ENCODE data around the gene IKZF2. TPM values are rescaled to one million over a fixed set of nuclear protein-coding genes. Genes with fewer than 3 reads are reported as not detected.

IKZF2 gene
- total RNA-seq, 4 donors from 2014 or later: 12.1 to 24.7 (median 19.0) TPM

DNA sequence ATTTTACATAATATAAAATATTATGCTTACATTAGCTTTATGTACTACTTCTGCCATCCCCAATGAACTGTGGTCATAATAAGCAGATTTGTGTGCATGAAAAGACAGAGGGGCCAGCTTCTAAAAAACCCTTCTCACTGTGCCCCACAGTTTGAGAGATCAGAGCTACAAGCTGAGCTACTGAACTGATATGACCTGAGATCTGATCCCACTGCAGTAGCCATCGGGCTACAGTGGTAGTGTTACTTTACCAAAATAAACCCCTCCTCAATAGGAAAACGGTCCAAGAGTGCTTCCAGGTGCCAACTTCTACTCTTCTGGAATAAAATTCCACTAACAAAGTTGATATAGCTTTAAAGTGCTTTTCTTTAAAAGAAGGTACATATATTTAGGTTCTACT, 43.1 kb downstream of the IKZF2 start:
- no peak overlapping the region for H3K4me3 ChIP-seq
- no peak overlapping the region for H3K27ac ChIP-seq
- no peak for TF ChIP-seq POLR2A (IDR thresholded peaks at IDR 0.05)
- TF ChIP-seq, protein P1, sequence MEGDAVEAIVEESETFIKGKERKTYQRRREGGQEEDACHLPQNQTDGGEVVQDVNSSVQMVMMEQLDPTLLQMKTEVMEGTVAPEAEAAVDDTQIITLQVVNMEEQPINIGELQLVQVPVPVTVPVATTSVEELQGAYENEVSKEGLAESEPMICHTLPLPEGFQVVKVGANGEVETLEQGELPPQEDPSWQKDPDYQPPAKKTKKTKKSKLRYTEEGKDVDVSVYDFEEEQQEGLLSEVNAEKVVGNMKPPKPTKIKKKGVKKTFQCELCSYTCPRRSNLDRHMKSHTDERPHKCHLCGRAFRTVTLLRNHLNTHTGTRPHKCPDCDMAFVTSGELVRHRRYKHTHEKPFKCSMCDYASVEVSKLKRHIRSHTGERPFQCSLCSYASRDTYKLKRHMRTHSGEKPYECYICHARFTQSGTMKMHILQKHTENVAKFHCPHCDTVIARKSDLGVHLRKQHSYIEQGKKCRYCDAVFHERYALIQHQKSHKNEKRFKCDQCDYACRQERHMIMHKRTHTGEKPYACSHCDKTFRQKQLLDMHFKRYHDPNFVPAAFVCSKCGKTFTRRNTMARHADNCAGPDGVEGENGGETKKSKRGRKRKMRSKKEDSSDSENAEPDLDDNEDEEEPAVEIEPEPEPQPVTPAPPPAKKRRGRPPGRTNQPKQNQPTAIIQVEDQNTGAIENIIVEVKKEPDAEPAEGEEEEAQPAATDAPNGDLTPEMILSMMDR (IDR thresholded peaks at IDR 0.05): no peak
- TF ChIP-seq EP300 (IDR thresholded peaks at IDR 0.05): no peak
- peaks cover 0 to 8% (median 0%) of the 10 kb centered on the region in 4 donors for H3K4me1 ChIP-seq
- H3K9me3 ChIP-seq: no peaks in the 10 kb centered on the region
- WGBS, 2 donors: 82 to 83% methylated on average over 2 of the region's 2 CpGs
- no peaks in the 10 kb centered on the region for H3K36me3 ChIP-seq
- no peaks in the 10 kb centered on the region for H3K27me3 ChIP-seq
- no peak for DNase-seq (ENCODE audit: low spot score in 2 of 2)

DNA sequence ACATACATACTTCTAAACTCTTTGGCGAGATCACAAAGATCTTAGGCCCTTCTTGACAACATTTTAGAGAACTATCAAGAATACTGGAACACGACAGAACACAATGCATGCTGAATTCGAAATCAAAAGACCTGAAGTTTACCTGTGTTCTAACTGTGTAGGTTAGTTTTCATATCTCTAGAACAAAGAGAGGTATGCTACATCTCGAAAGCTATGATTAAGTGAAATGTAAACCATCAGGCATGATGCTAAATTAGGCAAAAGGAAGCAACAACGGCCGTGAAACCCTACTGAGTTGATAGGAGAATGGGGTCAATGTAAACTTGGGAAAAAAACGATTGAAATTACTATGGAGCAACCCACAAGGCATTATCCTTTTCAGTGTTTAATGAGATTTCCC, 43.7 kb downstream of the IKZF2 start:
- H3K36me3 ChIP-seq: no peaks in the 10 kb centered on the region
- H3K27me3 ChIP-seq: no peaks in the 10 kb centered on the region
- TF ChIP-seq POLR2A (IDR thresholded peaks at IDR 0.05): no peak
- TF ChIP-seq, protein P1 (IDR thresholded peaks at IDR 0.05): no peak
- no peak for TF ChIP-seq EP300 (IDR thresholded peaks at IDR 0.05)
- H3K9me3 ChIP-seq: no peaks in the 10 kb centered on the region
- peaks cover 0 to 8% (median 0%) of the 10 kb centered on the region in 4 donors for H3K4me1 ChIP-seq
- no peak overlapping the region for H3K4me3 ChIP-seq
- H3K27ac ChIP-seq: no peak overlapping the region
- no peak for DNase-seq (ENCODE audit: low spot score in 2 of 2)
- 89 to 91% methylated on average over 7 of the region's 7 CpGs for WGBS, 2 donors

DNA sequence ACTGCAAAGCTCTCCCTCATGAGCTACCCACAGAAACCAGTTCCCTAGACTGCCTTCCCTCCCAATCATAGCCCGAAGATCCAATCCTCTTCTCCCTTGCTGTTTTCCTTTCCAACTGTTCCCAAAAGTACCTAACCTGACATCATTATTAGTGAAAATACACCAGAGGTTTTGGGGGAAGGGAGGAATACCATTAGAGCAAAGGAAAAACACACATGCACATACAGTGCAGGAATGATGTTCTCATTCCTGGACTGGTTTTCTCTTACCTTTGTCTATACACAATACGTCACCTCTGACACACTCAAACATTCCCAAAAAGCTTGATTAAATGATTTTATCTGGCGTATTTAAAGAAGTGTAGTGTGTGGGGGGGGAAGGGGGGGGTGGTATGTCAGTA, 46.2 kb downstream of the IKZF2 start:
- Histone ChIP-seq H3K4me3 (no peak overlapping the region), H3K4me1 (peaks cover 0 to 12% (median 0%) of the 10 kb centered on the region in 4 donors), H3K36me3 (no peaks in the 10 kb centered on the region), H3K27me3 (no peaks in the 10 kb centered on the region), H3K9me3 (no peaks in the 10 kb centered on the region), H3K27ac (no peak overlapping the region)
- TF ChIP-seq POLR2A (IDR thresholded peaks at IDR 0.05) (no peak), EP300 (IDR thresholded peaks at IDR 0.05) (no peak)
- TF ChIP-seq, protein P1 (IDR thresholded peaks at IDR 0.05): no peak
- DNase-seq (ENCODE audit: low spot score in 2 of 2): no peak
- 58 to 78% methylated on average over 3 of the region's 3 CpGs for WGBS, 2 donors

DNA sequence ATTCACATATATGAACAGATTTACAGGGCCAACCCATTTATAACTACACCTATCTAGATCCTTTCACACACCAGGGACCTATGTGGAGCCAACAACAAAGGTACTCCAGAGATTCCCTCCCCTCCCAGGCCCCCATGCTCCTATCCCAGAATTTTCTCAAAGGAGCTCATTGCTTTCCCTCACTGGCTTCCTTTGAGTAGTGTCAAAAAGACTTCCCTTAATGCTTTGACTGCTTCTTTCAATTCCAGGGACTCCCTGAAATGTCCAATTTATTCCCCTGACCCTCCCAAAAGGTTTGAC, 46.6 kb downstream of the IKZF2 start:
- DNase-seq (ENCODE audit: low spot score in 2 of 2): no peak
- TF ChIP-seq, protein P1 (IDR thresholded peaks at IDR 0.05): no peak
- TF ChIP-seq POLR2A (IDR thresholded peaks at IDR 0.05): no peak
- no peak for TF ChIP-seq EP300 (IDR thresholded peaks at IDR 0.05)
- no peaks in the 10 kb centered on the region for H3K36me3 ChIP-seq
- H3K27me3 ChIP-seq: no peaks in the 10 kb centered on the region
- H3K4me1 ChIP-seq: peaks cover 0 to 12% (median 0%) of the 10 kb centered on the region in 4 donors
- no peaks in the 10 kb centered on the region for H3K9me3 ChIP-seq
- no peak overlapping the region for H3K27ac ChIP-seq
- H3K4me3 ChIP-seq: no peak overlapping the region

DNA sequence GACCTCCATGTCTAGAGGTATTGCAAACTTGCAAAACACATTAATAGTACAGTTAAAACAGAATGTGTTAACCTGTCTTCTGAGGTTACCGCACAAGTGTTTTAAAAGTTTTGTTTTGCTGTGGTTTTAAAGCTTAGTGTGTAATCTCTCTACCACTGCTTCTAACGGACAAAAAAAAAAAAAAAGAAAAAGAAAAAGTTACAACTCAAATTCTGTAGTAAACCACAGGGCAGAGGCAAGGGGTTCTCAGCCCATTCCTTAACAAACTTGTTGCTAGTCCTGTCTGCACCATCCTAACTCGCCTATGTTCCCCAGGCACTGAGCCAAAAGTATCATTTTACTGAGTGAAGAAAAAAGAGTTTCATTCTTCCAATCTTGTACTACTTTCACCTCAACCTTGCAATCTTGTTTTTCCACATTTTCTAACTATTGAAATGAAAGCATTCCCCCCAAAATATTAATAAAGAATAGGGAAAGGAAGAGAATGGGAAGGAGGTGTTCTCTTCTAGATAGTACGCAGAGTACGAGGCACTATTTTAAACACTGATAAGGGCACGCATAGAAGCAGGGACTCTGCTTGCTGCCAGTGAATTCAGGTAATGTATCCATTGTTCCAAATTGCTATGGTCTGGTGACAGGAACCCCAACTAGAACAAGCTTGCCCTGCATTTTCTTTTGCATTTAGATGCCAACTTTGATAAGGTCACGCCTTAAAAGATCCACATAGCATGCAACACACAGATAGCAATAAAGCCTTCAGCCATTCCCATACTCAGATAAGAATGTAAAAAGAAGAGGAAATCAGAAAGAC, 47.1 kb downstream of the IKZF2 start:
- DNase-seq (ENCODE audit: low spot score in 2 of 2): no peak
- 62 to 63% methylated on average over 7 of the region's 7 CpGs for WGBS, 2 donors
- no peaks in the 10 kb centered on the region for H3K27me3 ChIP-seq
- no peaks in the 10 kb centered on the region for H3K9me3 ChIP-seq
- H3K4me3 ChIP-seq: no peak overlapping the region
- TF ChIP-seq POLR2A (IDR thresholded peaks at IDR 0.05) (no peak), EP300 (IDR thresholded peaks at IDR 0.05) (no peak)
- TF ChIP-seq, protein P1 (IDR thresholded peaks at IDR 0.05): no peak
- peaks cover 0 to 12% (median 0%) of the 10 kb centered on the region in 4 donors for H3K4me1 ChIP-seq
- no peak overlapping the region for H3K27ac ChIP-seq
- H3K36me3 ChIP-seq: no peaks in the 10 kb centered on the region
